Caco-2 (cell line): ENCODE measurements around the gene SLC5A8. TPM values are rescaled to one million over a fixed set of nuclear protein-coding genes. Genes with fewer than 3 reads are reported as not detected.

Source experiments
- BruUV-seq: library from RNA; stranded (reverse); fragments of 400-500 nt; replicated peaks from 2 replicates; lab custom pipeline; 2021; lab: Mats Ljungman, UMichigan
- CTCF ChIA-PET: fragments of 300-600 bp; sonication (Branson Sonifier 250); formaldehyde crosslinking; loops from one replicate; lab custom pipeline; 2022; ENCODE audit warnings: antibody characterized with exemption; lab: Charles Lee
- POLR2A ChIA-PET: fragments of 300-600 bp; sonication (Branson Sonifier 250); formaldehyde crosslinking; loops from one replicate; lab custom pipeline; 2022; ENCODE audit warnings: antibody characterized with exemption; lab: Charles Lee
- DNase-seq, 2 experiments: peaks; one replicate each; pipeline versions ENCODE4 v3.0.0 to v3.0.0-alpha.2; 2020 to 2022
- H3K27me3 ChIP-seq: replicated peaks from 2 replicates; pipeline ENCODE4 v1.6.0; 2011; ENCODE audit warnings: low read length; ENCODE audit not compliant: control insufficient read depth, insufficient read depth
- H3K36me3 ChIP-seq: 2 replicates; pipeline ENCODE4 v1.5.1; 2011; ENCODE audit warnings: low read length; ENCODE audit not compliant: control insufficient read depth, insufficient read depth
- H3K4me1 ChIP-seq: fragments of 250-450 bp; sonication (Bioruptor Pico); 2 replicates; pipeline ENCODE4 v1.5.1; 2020; ENCODE audit warnings: mild to moderate bottlenecking
- H3K4me3 ChIP-seq: 2 replicates; pipeline ENCODE4 v1.5.1; 2011; ENCODE audit warnings: low read depth, mild to moderate bottlenecking, control low read depth, low read length
- H3K9me3 ChIP-seq: fragments of 250-450 bp; sonication (Bioruptor Pico); 2 replicates; pipeline ENCODE4 v1.5.1; 2020; ENCODE audit warnings: mild to moderate bottlenecking, moderate library complexity
- H3K27ac Mint-ChIP-seq: one replicate; pipeline ENCODE4 v1.8.0; 2022; ENCODE audit warnings: mixed read lengths; ENCODE audit not compliant: unreplicated experiment
- H3K27me3 Mint-ChIP-seq: one replicate; pipeline ENCODE4 v1.8.0; 2022; ENCODE audit warnings: mixed read lengths; ENCODE audit not compliant: insufficient read depth, unreplicated experiment
- H3K36me3 Mint-ChIP-seq: one replicate; pipeline ENCODE4 v1.8.0; 2022; ENCODE audit warnings: mild to moderate bottlenecking, mixed read lengths; ENCODE audit not compliant: insufficient read depth, unreplicated experiment
- H3K4me1 Mint-ChIP-seq: one replicate; pipeline ENCODE4 v1.8.0; 2022; ENCODE audit warnings: low read depth, mixed read lengths; ENCODE audit not compliant: unreplicated experiment
- H3K4me3 Mint-ChIP-seq: one replicate; pipeline ENCODE4 v1.8.0; 2022; ENCODE audit warnings: mild to moderate bottlenecking, moderate library complexity, mixed read lengths; ENCODE audit not compliant: unreplicated experiment
- H3K9me3 Mint-ChIP-seq: one replicate; pipeline ENCODE4 v1.8.0; 2022; ENCODE audit warnings: mixed read lengths; ENCODE audit not compliant: unreplicated experiment
- CTCF ChIP-seq, 2 experiments: fragments of 200-600 bp in 1 of 2; IDR thresholded peaks; 1 replicate in 1 of 2; 2 replicates in 1 of 2; pipeline versions ENCODE4 v1.5.1 to v1.8.0; 2011 to 2022; ENCODE audit warnings: antibody characterized with exemption in 1 of 2, control low read depth in 1 of 2, inconsistent platforms in 1 of 2, low read depth in 1 of 2, low read length in 1 of 2, mild to moderate bottlenecking in 1 of 2, moderate library complexity in 1 of 2; ENCODE audit not compliant: insufficient read depth in 1 of 2, severe bottlenecking in 1 of 2, unreplicated experiment in 1 of 2
- intact Hi-C: fragments of 100-400 bp; cut with micrococcal nuclease; formaldehyde crosslinking; loops from one replicate; pipeline ENCODE4 v1.10.0; 2022; ENCODE audit not compliant: unreplicated experiment
- total RNA-seq: library from RNA; stranded (reverse); gene quantifications from 2 replicates; pipeline ENCODE4 v1.2.3, GENCODE V29; 2022

SLC5A8 gene
- total RNA-seq, 1 experiment from 2014 or later, result not detected

GRCh38 chr12:101108130-101108529 lies 101.9 kb downstream of the SLC5A8 start:
- Mint-ChIP-seq H3K4me3 (no peak overlapping the region), H3K9me3 (peaks cover 10% of the 10 kb centered on the region), H3K36me3 (no peaks in the 10 kb centered on the region), H3K4me1 (no peaks in the 10 kb centered on the region), H3K27me3 (no peaks in the 10 kb centered on the region), H3K27ac (no peak overlapping the region)
- H3K27me3 ChIP-seq, result no peaks in the 10 kb centered on the region
- no peaks in the 10 kb centered on the region for H3K4me1 ChIP-seq
- no peak for TF ChIP-seq CTCF (IDR thresholded peaks at IDR 0.05; ENCODE audit: insufficient read depth in 1 of 2, low read depth in 1 of 2, low read length in 1 of 2, severe bottlenecking in 1 of 2, unreplicated experiment in 1 of 2)
- no peaks in the 10 kb centered on the region for H3K9me3 ChIP-seq
- H3K4me3 ChIP-seq, result no peak overlapping the region
- ChIA-PET CTCF (no interaction called here), POLR2A (no interaction called here)
- DNase-seq, result peak in 1 of 2 experiments; percentile 8
- intact Hi-C loops, result loop anchor here (2.0 kb wide), 1 partner anchor 215 kb away; no protein-coding TSS in a partner anchor
- BruUV-seq, result no TSS peak
- H3K36me3 ChIP-seq, result no peaks in the 10 kb centered on the region

GRCh38 chr12:101107032-101107763 lies 102.8 kb downstream of the SLC5A8 start:
- intact Hi-C loops, result no loop called here
- no peaks in the 10 kb centered on the region for H3K36me3 Mint-ChIP-seq

More at GRCh38 chr12:101107032-101107763, 102.8 kb downstream of the SLC5A8 start:
- no peaks in the 10 kb centered on the region for H3K36me3 ChIP-seq
- no peak overlapping the region for H3K4me3 ChIP-seq
- BruUV-seq, result no TSS peak
- Mint-ChIP-seq H3K27me3 (no peaks in the 10 kb centered on the region), H3K4me1 (no peaks in the 10 kb centered on the region), H3K9me3 (peaks cover 10% of the 10 kb centered on the region), H3K27ac (no peak overlapping the region), H3K4me3 (no peak overlapping the region)
- POLR2A ChIA-PET, result no interaction called here
- no peak for DNase-seq
- no peak for TF ChIP-seq CTCF (IDR thresholded peaks at IDR 0.05; ENCODE audit: insufficient read depth in 1 of 2, low read depth in 1 of 2, low read length in 1 of 2, severe bottlenecking in 1 of 2, unreplicated experiment in 1 of 2)
- no peaks in the 10 kb centered on the region for H3K27me3 ChIP-seq
- no peaks in the 10 kb centered on the region for H3K4me1 ChIP-seq
- CTCF ChIA-PET, result no interaction called here
- H3K9me3 ChIP-seq, result no peaks in the 10 kb centered on the region

Other genes starting within 250 kb of the SLC5A8 start
- gene UTP20, start 69.9 kb upstream of the SLC5A8 start, total RNA-seq, result 23.7 and 24.9 TPM in 2 replicates
- 114 and 119 TPM in 2 replicates for gene ARL1, start 197.5 kb upstream of the SLC5A8 start, total RNA-seq